GM12878 (cell line): Measurements from ENCODE around the gene ANKMY1. TPM values are rescaled to one million over a fixed set of nuclear protein-coding genes. Genes with fewer than 3 reads are reported as not detected.

Source experiments
- ATAC-seq: fragments of 200-7000 bp; cut with Tn5 transposase; 3 replicates; pipeline ENCODE4 v1.9.1; 2020; ENCODE audit warnings: mild to moderate bottlenecking, moderate library complexity
- BruUV-seq: library from RNA; stranded (reverse); fragments of 400-500 nt; replicated peaks from 2 replicates; lab custom pipeline; 2021; lab: Mats Ljungman, UMichigan
- CTCF ChIA-PET: fragments of 300-600 bp; sonication (Branson Sonifier 250); formaldehyde crosslinking; extraction: SDS; loops from one replicate; lab custom pipeline; 2021; ENCODE audit warnings: inconsistent platforms; lab: Yijun Ruan, JAX
- POLR2A ChIA-PET: fragments of 350-600 bp; formaldehyde crosslinking; extraction: SDS; loops from one replicate; lab custom pipeline; 2021; ENCODE audit warnings: inconsistent platforms; lab: Charles Lee
- RAD21 ChIA-PET: fragments of 300-600 bp; sonication (Branson Sonifier 250); formaldehyde crosslinking; loops from one replicate; lab custom pipeline; 2023; ENCODE audit warnings: antibody characterized with exemption; ENCODE audit not compliant: unreplicated experiment; lab: Charles Lee
- SMC1A ChIA-PET: fragments of 300-600 bp; sonication (Branson Sonifier 250); formaldehyde crosslinking; loops from one replicate; lab custom pipeline; 2023; ENCODE audit not compliant: unreplicated experiment, uncharacterized antibody; lab: Charles Lee
- DNase-seq: peaks from one replicate; pipeline ENCODE4 v3.0.0-alpha.2; 2011; ENCODE audit warnings: low read depth, low spot score
- FAIRE-seq: peaks from 3 replicates; lab custom pipeline; 2011; peaks lifted over from hg19 to GRCh38; lab: Jason Lieb, UNC
- H2AFZ ChIP-seq: 2 replicates; pipeline ENCODE4 v1.6.0; 2011; ENCODE audit warnings: low read depth, low read length, control low read depth; ENCODE audit not compliant: control insufficient read depth
- H3K27ac ChIP-seq: 2 replicates; pipeline ENCODE4 v1.5.1; 2011; ENCODE audit warnings: control low read depth; ENCODE audit not compliant: control insufficient read depth, insufficient read depth
- H3K27me3 ChIP-seq, 2 experiments: replicated peaks in 1 of 2; 2 replicates each; pipeline versions ENCODE4 v1.6.0 to v1.6.1; 2011; ENCODE audit warnings: low read length in 1 of 2; ENCODE audit not compliant: control insufficient read depth in 2 of 2, insufficient read depth in 2 of 2
- H3K36me3 ChIP-seq, 2 experiments: 2 replicates each; pipeline ENCODE4 v1.5.1; 2011; ENCODE audit warnings: low read length in 1 of 2; ENCODE audit not compliant: control insufficient read depth in 2 of 2, insufficient read depth in 2 of 2
- H3K4me1 ChIP-seq: 2 replicates; pipeline ENCODE4 v1.6.1; 2011; ENCODE audit warnings: mild to moderate bottlenecking, low read length, moderate library complexity, mixed read lengths; ENCODE audit not compliant: control insufficient read depth, insufficient read depth
- H3K4me2 ChIP-seq: 2 replicates; pipeline ENCODE4 v1.6.0; 2011; ENCODE audit warnings: control low read depth; ENCODE audit not compliant: control insufficient read depth, insufficient read depth
- H3K4me3 ChIP-seq: fragments of 200-600 bp; sonication (generic); 2 replicates; pipeline ENCODE4 v1.5.1; 2016
- H3K79me2 ChIP-seq: 2 replicates; pipeline ENCODE4 v1.6.0; 2011; ENCODE audit warnings: low read length; ENCODE audit not compliant: control insufficient read depth, insufficient read depth
- H3K9ac ChIP-seq: 2 replicates; pipeline ENCODE4 v1.8.0; 2011; ENCODE audit warnings: low read length, control low read depth, mixed read lengths; ENCODE audit not compliant: control insufficient read depth, insufficient read depth
- H3K9me3 ChIP-seq: replicated peaks from 3 replicates; pipeline ENCODE4 v1.5.1; 2011; ENCODE audit warnings: mild to moderate bottlenecking, low read length; ENCODE audit not compliant: control insufficient read depth, insufficient read depth
- H4K20me1 ChIP-seq: 2 replicates; pipeline ENCODE4 v1.6.0; 2011; ENCODE audit not compliant: control insufficient read depth, insufficient read depth
- CEBPB ChIP-seq, 2 experiments: fragments of 150-350 bp in 1 of 2; IDR thresholded peaks; 2 replicates each; pipeline ENCODE4 v1.6.1; 2012 to 2014; ENCODE audit warnings: low read depth in 2 of 2, low read length in 2 of 2, borderline replicate concordance in 1 of 2, inconsistent platforms in 1 of 2
- CHD4 ChIP-seq: fragments of 200-600 bp; sonication (generic); IDR thresholded peaks from 2 replicates; pipeline ENCODE4 v1.6.1; 2016; ENCODE audit warnings: mild to moderate bottlenecking
- EZH2 ChIP-seq: IDR thresholded peaks from 2 replicates; pipeline ENCODE4 v1.6.1; 2012; ENCODE audit warnings: low read depth, mild to moderate bottlenecking, control low read depth, inconsistent platforms, low read length, borderline replicate concordance; ENCODE audit not compliant: control insufficient read depth
- FOS ChIP-seq: IDR thresholded peaks from 3 replicates; pipeline ENCODE4 v1.6.1; 2011; ENCODE audit warnings: borderline replicate concordance; ENCODE audit not compliant: insufficient read length; ENCODE audit errors: extremely low read depth
- KLF5 ChIP-seq: fragments of 450-650 bp; IDR thresholded peaks from 2 replicates; pipeline ENCODE4 v1.6.1; 2014; ENCODE audit warnings: mild to moderate bottlenecking; ENCODE audit not compliant: partially characterized antibody
- NFYB ChIP-seq: IDR thresholded peaks from 2 replicates; pipeline ENCODE4 v1.6.1; 2011; ENCODE audit warnings: low read depth, mild to moderate bottlenecking, low read length, improper control_type of control experiment, moderate library complexity; ENCODE audit not compliant: insufficient read depth
- NR2C1 ChIP-seq: fragments of 450-650 bp; IDR thresholded peaks from 2 replicates; pipeline ENCODE4 v1.6.1; 2017; ENCODE audit warnings: antibody characterized with exemption, mild to moderate bottlenecking, moderate library complexity
- NR2F1 ChIP-seq: fragments of 450-650 bp; conservative IDR thresholded peaks from 2 replicates; pipeline ENCODE4 v1.6.1; 2017; ENCODE audit warnings: mild to moderate bottlenecking
- RAD21 ChIP-seq: IDR thresholded peaks from 2 replicates; pipeline ENCODE4 v1.6.1; 2011; ENCODE audit warnings: mild to moderate bottlenecking, low read depth, low read length, moderate library complexity; ENCODE audit not compliant: insufficient read depth
- RBBP5 ChIP-seq: fragments of 200-600 bp; sonication (generic); conservative IDR thresholded peaks from 2 replicates; pipeline ENCODE4 v1.6.1; 2016
- SIX5 ChIP-seq: IDR thresholded peaks from 2 replicates; pipeline ENCODE4 v1.6.1; 2011; ENCODE audit warnings: mild to moderate bottlenecking, low read depth, low read length, moderate library complexity; ENCODE audit not compliant: severe bottlenecking
- SUPT20H ChIP-seq: IDR thresholded peaks from 2 replicates; pipeline ENCODE4 v1.6.1; 2011; ENCODE audit warnings: low read depth, mild to moderate bottlenecking, low read length, moderate library complexity, borderline replicate concordance; ENCODE audit not compliant: control insufficient read depth
- ZSCAN29 ChIP-seq: fragments of 450-650 bp; IDR thresholded peaks from 2 replicates; pipeline ENCODE4 v1.6.1; 2017; ENCODE audit warnings: mild to moderate bottlenecking, moderate library complexity
- WGBS: methylation state at CpG from one replicate; pipeline ENCODE4 v1.1.6; 2016; ENCODE audit warnings: low lambda C conversion rate; ENCODE audit not compliant: insufficient replicate concordance, insufficient coverage; ENCODE audit errors: missing lambda C conversion rate; 5-methylcytosine and 5-hydroxymethylcytosine counted together
- in situ Hi-C: fragments of 300-500 bp; cut with MboI; formaldehyde crosslinking; loops from 9 replicates; pipeline ENCODE4 v1.14.3; 2018; ENCODE audit warnings: mixed read lengths
- intact Hi-C: fragments of 100-400 bp; cut with micrococcal nuclease; formaldehyde crosslinking; loops from one replicate; pipeline ENCODE4 v1.14.2; 2022; ENCODE audit not compliant: unreplicated experiment
- polyA plus RNA-seq, 11 experiments: library from polyadenylated mRNA; depleted of rRNA in 4 of 11; unstranded in 6 of 11; stranded (reverse) in 5 of 11; fragments of >200 nt; fragmentation: Nextera tagmentation in 4 of 11; fragmentation: Illumina TruSeq in 1 of 11; extraction: Ambion mirVana in 4 of 11; extraction: Trizol in 1 of 11; gene quantifications; 1 replicate in 1 of 11; 2 replicates in 10 of 11; pipeline versions ENCODE4 v1.2.1 to v1.2.3, GENCODE V29; 2011 to 2016; ENCODE audit warnings: inconsistent platforms in 2 of 11, missing spikeins in 2 of 11, low read depth in 1 of 11
- total RNA-seq, 4 experiments: library from RNA; depleted of rRNA in 3 of 4; stranded (reverse); fragments of >200 nt in 3 of 4; fragmentation: Illumina TruSeq in 1 of 4; extraction: Trizol in 1 of 4; gene quantifications; 2 replicates each; pipeline versions ENCODE4 v1.2.1 to v1.2.3, GENCODE V29; 2013 to 2021
- TF ChIP-seq, protein P1 (sequence below): IDR thresholded peaks from 2 replicates; pipeline ENCODE4 v1.6.1; 2012; ENCODE audit warnings: low read depth, low read length, improper control_type of control experiment
- TF ChIP-seq, protein P2 (sequence below): IDR thresholded peaks from 2 replicates; pipeline ENCODE4 v1.6.1; 2011; ENCODE audit warnings: mild to moderate bottlenecking, low read depth, low read length, moderate library complexity; ENCODE audit not compliant: insufficient replicate concordance
- TF ChIP-seq, protein P3 (sequence below): fragments of 450-650 bp; IDR thresholded peaks from 2 replicates; pipeline ENCODE4 v1.6.1; 2018; ENCODE audit warnings: borderline replicate concordance, mild to moderate bottlenecking; ENCODE audit not compliant: partially characterized antibody

ANKMY1 gene
- total and polyA plus RNA-seq, 10 of the 15 experiments (the other 5 are each of a cell fraction or from before 2014, with no cell fraction given) = 1.1 to 15.3 (median 11.1) TPM

DNA sequence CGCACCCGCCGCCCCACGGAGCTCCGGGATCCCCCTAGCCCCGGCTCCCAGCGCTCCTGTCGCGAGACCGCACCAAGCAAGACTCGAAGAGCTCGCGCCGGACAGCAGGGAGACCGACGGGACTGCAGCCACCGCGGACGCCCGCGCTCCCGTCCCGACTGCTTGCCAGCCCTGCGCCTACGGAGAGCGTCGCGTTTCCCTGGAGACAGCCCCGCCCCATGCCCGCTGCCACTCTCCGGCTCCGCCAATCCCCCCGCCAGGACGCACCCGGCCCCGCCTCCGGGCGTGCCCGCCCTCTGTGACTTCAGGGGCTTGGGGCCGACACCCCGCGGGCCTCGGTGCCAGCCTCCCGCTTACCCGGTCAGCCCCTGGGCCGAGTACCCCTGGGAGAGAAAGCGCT lies at the start of gene ANKMY1 (continued):
- TF ChIP-seq, protein P1, sequence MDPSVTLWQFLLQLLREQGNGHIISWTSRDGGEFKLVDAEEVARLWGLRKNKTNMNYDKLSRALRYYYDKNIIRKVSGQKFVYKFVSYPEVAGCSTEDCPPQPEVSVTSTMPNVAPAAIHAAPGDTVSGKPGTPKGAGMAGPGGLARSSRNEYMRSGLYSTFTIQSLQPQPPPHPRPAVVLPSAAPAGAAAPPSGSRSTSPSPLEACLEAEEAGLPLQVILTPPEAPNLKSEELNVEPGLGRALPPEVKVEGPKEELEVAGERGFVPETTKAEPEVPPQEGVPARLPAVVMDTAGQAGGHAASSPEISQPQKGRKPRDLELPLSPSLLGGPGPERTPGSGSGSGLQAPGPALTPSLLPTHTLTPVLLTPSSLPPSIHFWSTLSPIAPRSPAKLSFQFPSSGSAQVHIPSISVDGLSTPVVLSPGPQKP = no peak
- TF ChIP-seq NR2C1 (no peak), SIX5 (no peak), NR2F1 (no peak), FOS (no peak), EZH2 (no peak), ZSCAN29 (no peak)
- TF ChIP-seq, protein P2, sequence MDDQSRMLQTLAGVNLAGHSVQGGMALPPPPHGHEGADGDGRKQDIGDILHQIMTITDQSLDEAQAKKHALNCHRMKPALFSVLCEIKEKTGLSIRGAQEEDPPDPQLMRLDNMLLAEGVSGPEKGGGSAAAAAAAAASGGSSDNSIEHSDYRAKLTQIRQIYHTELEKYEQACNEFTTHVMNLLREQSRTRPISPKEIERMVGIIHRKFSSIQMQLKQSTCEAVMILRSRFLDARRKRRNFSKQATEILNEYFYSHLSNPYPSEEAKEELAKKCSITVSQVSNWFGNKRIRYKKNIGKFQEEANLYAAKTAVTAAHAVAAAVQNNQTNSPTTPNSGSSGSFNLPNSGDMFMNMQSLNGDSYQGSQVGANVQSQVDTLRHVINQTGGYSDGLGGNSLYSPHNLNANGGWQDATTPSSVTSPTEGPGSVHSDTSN = peak; percentile 92

DNA sequence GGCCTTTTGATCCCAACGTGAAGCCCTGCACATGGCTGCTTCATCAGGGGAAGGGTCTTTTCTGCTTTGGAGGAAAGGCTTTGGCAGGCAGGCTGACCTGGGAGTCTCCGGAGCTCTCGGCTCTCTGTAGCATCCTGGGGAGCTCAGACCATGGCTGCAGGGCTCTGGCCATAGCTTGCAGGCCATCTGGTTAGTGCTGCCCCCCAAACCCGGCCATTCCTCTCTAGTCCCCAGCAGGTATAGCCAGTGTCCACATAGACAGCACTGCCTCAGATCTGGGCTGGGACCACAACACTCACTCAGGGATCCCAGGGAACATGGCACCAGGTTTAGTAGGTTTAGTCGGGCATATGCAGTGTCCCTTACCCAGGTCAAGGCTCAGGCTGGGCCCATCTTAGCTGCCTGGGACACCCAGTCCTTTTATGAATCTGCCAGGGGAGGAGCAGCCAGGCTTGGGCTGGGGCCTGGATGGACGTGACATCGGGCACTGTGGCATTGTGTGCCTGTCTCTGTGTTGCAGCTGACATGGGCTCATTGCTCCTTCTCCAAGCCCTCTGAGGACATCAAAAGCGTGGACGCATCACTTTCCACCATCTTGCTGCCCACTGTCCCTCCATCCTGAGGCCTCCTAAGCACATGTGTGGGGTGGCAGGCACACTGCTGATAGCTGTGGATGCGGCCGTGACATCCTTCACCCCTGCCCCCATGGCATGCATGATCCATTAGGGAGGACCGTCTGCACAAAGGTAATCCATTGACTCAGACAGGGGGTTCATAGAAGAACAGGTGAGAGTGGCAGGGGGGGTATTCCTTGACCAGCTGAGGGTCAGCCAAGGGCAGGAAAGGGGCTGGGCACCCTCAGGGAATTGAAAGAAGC lies 48.3 kb upstream of the ANKMY1 start:
- intact Hi-C loops (no loop called here), in situ Hi-C loops (no loop called here)
- no peak overlapping the region for H3K27ac ChIP-seq
- ChIA-PET POLR2A (no interaction called here), RAD21 (no interaction called here), CTCF (interaction anchor here (0.5 kb wide), 1 partner anchor 47 kb away, joined by 3 read pairs; no protein-coding TSS in a partner anchor), SMC1A (no interaction called here)
- FAIRE-seq = no peak
- H3K9me3 ChIP-seq = no peaks in the 10 kb centered on the region
- DNase-seq = no peak
- H3K4me2 ChIP-seq = no peak overlapping the region
- no peak overlapping the region for H2AFZ ChIP-seq
- no peaks in the 10 kb centered on the region for H3K36me3 ChIP-seq
- ATAC-seq = no peak
- H3K79me2 ChIP-seq = no peaks in the 10 kb centered on the region
- H3K27me3 ChIP-seq = no peaks in the 10 kb centered on the region
- no peak overlapping the region for H3K4me3 ChIP-seq
- H3K9ac ChIP-seq = no peak overlapping the region
- no peaks in the 10 kb centered on the region for H3K4me1 ChIP-seq
- BruUV-seq = no TSS peak
- WGBS = 77% methylated on average over 12 of the region's 12 CpGs
- H4K20me1 ChIP-seq = no peaks in the 10 kb centered on the region
- no peak for TF ChIP-seq CEBPB (IDR thresholded peaks at IDR 0.05; ENCODE audit: borderline replicate concordance in 1 of 2, low read depth in 2 of 2, low read length in 2 of 2)
- TF ChIP-seq CHD4 = no peak
- no peak for TF ChIP-seq NFYB
- TF ChIP-seq RBBP5 = no peak
- TF ChIP-seq, protein P3, sequence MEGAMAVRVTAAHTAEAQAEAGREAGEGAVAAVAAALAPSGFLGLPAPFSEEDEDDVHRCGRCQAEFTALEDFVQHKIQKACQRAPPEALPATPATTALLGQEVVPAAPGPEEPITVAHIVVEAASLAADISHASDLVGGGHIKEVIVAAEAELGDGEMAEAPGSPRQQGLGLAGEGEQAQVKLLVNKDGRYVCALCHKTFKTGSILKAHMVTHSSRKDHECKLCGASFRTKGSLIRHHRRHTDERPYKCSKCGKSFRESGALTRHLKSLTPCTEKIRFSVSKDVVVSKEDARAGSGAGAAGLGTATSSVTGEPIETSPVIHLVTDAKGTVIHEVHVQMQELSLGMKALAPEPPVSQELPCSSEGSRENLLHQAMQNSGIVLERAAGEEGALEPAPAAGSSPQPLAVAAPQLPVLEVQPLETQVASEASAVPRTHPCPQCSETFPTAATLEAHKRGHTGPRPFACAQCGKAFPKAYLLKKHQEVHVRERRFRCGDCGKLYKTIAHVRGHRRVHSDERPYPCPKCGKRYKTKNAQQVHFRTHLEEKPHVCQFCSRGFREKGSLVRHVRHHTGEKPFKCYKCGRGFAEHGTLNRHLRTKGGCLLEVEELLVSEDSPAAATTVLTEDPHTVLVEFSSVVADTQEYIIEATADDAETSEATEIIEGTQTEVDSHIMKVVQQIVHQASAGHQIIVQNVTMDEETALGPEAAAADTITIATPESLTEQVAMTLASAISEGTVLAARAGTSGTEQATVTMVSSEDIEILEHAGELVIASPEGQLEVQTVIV = no peak
- no peak for TF ChIP-seq SUPT20H
- TF ChIP-seq RAD21 = no peak
- no peak for TF ChIP-seq KLF5
